GM13976 (cell line): Measurements from ENCODE around the gene TMEM184B.

Experiments
- DNase-seq: peaks from one replicate; pipeline ENCODE4 v3.0.0; 2012; ENCODE audit warnings: low spot score
- in situ Hi-C: fragments of 300-500 bp; cut with MboI; formaldehyde crosslinking; loops from one replicate; pipeline ENCODE4 v1.12.0; 2022; ENCODE audit warnings: low sequenced_read_pairs, mixed read lengths, inconsistent platforms; ENCODE audit not compliant: unreplicated experiment
- TF ChIP-seq, protein P1 (sequence below): IDR thresholded peaks from 2 replicates; pipeline ENCODE4 v1.5.1; 2012; ENCODE audit warnings: borderline replicate concordance, mild to moderate bottlenecking; ENCODE audit not compliant: insufficient read depth; ENCODE audit errors: extremely low read depth, missing control alignments, control extremely low read depth

TMEM184B gene

DNA sequence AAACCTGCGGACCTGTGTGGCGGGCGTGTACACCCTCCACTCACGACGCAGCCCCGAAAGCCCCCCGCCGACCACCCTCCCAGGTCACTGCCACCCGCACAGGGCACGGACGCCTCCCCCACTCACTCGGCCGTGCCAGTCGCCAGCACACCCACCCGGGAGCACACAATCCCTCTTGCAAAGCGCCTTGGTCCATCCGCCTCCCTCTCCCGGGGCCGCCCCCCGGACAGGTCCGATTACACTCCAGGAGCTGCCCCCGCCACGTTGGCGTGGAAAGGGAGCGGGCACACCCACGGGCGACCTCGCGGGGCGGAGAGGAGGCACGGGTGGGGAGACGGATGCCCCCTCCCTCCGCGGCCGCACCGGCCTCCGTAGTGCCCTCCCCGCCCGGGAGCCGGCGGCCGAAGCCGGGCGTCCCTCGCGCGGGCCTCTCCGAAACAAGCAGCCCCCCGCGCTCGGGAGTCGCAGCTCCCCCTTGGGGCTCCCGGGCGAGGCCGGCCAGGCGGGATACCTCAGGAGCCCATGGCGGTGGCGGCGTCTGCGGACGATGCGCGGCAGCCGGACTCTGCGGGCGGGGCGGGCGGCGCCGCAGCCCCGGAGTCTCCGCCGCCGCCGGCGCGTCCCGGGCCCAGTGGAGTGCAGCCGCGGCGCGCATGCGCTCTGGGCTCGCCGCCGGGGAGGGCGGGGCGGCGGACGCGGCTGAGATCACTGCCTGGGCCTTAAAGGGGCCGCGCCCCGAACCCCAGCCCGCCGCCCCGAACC is at the start of gene TMEM184B:
Gene TMEM184B (minus strand): TSS at position 638 of the 762 bp plus-strand sequence. CDS start 25,049 bp downstream, outside the sequence.
- peak; percentile 98 for DNase-seq
- in situ Hi-C loops = no loop called here
- TF ChIP-seq, protein P1, sequence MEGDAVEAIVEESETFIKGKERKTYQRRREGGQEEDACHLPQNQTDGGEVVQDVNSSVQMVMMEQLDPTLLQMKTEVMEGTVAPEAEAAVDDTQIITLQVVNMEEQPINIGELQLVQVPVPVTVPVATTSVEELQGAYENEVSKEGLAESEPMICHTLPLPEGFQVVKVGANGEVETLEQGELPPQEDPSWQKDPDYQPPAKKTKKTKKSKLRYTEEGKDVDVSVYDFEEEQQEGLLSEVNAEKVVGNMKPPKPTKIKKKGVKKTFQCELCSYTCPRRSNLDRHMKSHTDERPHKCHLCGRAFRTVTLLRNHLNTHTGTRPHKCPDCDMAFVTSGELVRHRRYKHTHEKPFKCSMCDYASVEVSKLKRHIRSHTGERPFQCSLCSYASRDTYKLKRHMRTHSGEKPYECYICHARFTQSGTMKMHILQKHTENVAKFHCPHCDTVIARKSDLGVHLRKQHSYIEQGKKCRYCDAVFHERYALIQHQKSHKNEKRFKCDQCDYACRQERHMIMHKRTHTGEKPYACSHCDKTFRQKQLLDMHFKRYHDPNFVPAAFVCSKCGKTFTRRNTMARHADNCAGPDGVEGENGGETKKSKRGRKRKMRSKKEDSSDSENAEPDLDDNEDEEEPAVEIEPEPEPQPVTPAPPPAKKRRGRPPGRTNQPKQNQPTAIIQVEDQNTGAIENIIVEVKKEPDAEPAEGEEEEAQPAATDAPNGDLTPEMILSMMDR = no peak

DNA sequence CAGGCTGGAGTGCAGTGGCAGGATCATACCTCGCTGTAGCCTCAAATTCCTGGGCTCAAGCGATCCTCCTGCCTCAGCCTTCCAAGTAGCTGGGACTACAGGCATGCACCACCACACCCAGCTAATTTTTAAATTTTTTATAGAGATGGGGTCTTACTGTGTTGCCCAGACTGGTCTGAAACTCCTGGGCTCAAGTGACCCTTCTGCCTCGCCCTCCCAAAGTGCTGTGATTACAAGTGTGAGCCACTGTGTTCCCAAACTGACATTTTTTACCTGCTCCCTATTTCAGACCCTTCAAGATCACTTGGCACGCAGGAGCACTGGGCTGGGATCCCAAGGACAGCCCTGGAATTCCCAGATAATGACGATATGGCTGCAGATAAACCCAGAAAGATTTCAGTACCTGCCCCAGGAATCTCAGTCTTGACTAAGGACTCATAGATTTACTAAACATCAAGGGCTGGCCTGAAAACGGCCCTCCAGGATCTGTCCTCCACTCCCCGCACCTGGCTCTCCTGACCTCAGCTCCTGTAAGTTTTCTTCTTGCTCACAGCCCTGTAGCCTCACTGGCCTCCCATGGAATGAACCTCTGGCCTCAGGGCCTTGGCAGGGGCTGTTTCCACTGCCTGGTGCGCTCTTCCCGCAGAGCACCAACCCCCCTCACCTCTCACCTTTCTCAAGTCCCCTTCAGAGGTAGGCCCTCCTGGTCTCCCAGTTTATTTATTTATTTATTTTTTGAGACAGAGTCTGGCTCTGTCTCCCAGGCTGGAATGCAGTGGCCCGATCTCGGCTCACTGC is 48.0 kb upstream of the TMEM184B start:
- TF ChIP-seq, protein P1 = no peak
- in situ Hi-C loops = no loop called here
- no peak for DNase-seq

DNA sequence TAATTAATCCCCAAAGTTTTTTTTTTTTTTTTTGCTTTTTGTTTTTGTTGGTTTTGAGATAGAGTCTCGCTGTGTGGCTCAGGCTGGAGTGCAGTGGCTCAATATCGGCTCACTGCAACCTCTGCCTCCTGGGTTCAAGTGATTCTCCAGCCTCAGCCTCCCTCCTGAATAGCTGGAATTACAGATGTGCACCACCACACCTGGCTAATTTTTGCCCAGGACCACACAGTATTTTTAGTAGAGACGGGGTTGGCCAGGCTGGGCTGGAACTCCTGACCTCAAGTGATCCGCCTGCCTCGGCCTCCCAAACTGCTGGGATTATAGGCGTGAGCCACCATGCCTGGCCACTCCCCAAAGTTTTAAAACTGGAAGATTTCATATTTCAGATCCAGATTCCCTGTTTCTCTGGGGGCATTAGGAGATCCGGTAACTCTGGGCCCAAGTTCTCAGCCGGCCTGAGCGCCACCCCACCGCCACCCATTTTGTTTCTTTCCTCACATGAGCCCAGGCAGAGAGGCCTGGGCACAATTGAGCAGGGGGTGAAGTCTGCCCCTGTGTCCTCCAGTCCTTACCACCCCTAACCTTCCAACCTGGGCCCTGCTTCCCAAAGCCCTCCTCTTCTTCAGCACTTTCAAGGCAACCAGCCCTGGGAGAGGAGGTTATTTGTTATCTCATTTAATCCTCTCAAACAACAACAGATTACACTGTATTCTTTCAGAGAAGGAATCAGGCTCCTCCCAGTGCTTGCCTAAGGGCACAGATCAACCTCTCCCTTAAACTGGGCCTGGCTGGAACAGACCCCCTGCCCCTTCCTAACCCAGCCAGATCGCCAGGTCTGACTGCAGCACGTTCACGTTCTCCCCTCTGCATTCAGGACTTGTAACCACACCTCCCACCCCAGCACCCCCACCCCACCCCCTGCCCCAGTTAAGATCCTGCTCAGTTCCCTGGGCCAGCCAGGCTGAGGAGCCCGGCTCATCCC is 46.3 kb upstream of the TMEM184B start:
- in situ Hi-C loops = no loop called here
- no peak for DNase-seq
- TF ChIP-seq, protein P1 = no peak

DNA sequence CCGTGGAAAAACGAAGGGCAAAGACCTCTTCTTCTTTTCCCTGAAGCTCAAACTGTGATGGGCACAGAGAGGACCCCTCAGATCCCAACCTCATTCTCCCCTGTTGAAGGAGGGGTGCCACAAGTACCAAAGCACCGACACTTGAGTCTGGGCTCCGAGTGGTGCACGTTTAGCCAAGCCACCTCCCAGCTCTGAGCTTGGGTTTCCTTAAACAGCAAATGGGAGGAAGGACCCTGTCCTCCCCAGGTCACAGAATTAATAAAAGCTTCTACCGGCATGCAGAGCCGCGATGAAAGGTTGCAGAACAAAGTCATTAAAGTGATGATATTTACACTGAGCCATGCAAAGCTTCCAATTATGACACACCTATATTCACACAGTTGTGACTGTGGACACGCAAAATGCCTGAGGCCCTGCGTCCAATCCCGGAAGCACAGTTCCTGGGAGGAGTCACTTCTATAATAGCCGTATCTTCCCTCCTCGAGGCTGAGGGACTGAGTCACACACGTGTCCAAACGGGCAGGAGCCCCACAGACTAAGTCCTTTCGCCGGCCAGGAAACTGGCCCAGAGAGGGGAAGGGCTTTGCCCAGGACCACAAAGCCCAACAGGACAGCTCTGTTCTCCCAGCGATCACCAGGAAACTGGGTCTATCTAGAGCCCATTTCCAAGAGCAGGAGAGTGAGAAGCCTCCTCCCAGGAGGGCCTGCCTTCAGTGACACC is 45.3 kb upstream of the TMEM184B start:
- TF ChIP-seq, protein P1 = no peak
- no peak for DNase-seq
- in situ Hi-C loops = no loop called here

DNA sequence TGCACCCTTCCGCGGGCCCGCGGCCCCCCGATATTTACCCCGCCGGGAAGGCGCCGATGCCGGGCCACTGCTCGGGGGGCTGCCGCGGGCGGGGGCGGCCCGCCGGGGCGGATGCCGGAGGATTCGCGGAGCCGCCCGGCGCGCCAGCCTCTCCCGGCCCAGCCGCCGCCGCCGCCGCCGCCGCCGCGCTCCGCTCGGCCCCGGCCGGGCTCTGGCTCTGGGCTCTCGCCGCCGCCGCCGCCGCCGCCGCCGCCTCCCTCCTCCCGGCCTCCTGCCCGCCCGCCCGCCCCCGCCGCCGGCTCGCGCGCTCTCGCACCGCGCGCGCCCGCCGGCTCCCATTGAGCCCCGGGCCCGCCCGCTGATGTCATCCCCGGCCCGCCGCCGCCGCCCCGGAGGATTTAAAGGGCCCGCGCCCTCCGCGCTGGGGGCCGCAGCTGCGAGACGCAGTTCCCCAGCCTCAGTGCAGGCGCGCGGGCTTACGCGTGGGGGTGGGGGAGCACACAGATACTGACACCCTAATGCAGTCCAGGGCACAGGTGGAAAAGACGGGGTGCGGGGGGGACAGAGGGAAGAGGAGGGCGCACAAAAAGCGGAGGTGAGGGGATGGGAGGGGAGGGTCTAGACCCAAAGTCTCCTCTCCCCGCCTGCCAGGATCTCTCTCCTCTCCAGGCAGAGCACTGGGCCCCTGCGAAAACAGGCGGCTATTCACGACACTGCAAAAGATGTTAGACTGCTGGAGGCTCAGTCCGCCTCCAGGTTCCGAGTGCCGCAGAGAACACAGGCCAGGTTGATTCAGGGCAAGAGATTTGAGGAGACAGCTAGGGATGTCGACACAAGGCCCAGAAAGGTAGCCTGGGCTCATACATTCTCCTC is 44.5 kb upstream of the TMEM184B start, which contains the start of gene CSNK1E:
Gene CSNK1E (minus strand): TSS at position 312 of the 873 bp plus-strand sequence. CDS start 3,276 bp downstream, outside the sequence.
- DNase-seq = peak; percentile 94
- TF ChIP-seq, protein P1 = no peak
- in situ Hi-C loops = no loop called here
